ENCODE measurements around the gene HOXA9.

DNA sequence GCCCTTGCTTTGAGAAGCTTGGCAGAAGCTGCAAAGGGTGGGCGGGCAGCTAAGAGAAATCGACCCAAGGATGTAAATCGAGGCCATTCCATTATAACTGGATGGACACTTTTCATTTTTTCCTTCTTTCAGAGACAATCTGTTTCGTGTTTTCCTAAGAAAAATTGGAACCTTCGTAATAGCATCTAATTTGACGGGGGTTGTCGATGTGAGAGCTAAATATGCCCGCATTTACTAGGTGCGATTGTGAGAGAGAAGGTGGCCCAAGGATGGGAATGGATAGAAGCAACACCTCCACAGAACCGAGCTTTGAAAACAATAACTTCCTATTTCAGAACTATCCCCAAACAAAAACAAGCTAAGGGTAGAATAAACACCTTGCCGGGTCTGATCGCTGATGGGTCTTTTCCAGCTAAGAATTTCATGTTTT lies 33.9 kb downstream of the HOXA9 start:
- TF ChIP-seq POLR2A (IDR thresholded peaks at IDR 0.05; ENCODE audit: low read length), result no peak
- TF ChIP-seq, protein P1, sequence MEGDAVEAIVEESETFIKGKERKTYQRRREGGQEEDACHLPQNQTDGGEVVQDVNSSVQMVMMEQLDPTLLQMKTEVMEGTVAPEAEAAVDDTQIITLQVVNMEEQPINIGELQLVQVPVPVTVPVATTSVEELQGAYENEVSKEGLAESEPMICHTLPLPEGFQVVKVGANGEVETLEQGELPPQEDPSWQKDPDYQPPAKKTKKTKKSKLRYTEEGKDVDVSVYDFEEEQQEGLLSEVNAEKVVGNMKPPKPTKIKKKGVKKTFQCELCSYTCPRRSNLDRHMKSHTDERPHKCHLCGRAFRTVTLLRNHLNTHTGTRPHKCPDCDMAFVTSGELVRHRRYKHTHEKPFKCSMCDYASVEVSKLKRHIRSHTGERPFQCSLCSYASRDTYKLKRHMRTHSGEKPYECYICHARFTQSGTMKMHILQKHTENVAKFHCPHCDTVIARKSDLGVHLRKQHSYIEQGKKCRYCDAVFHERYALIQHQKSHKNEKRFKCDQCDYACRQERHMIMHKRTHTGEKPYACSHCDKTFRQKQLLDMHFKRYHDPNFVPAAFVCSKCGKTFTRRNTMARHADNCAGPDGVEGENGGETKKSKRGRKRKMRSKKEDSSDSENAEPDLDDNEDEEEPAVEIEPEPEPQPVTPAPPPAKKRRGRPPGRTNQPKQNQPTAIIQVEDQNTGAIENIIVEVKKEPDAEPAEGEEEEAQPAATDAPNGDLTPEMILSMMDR (IDR thresholded peaks at IDR 0.05), result no peak
- no peak for TF ChIP-seq NFE2L2 (conservative IDR thresholded peaks at IDR 0.05; ENCODE audit: low read length)

Data from A549 (cell line).